NCI-H146 (cell line): ENCODE measurements around the gene CABP5.
"Not testable (repeated sequence)": the region's sequence is repeated elsewhere in the genome, so short reads cannot be mapped to it uniquely, and the experiment has no call there.

Source experiments
- DNase-seq: peaks from one replicate; lab custom pipeline; 2025; lab: John Stamatoyannopoulos, UW

CABP5 gene

GRCh38 chr19:48043675-48044258, at the start of gene CABP5:
CABP5 (minus strand) TSS chr19:48044079; CDS start chr19:48043922, 157 bp downstream.
- DNase-seq: no peak

GRCh38 chr19:48091111-48091718, 47.3 kb upstream of the CABP5 start:
- not testable (repeated sequence) for DNase-seq

- no peak for DNase-seq
Measured at GRCh38 chr19:48090281-48090802, 46.5 kb upstream of the CABP5 start.

- DNase-seq: not testable (repeated sequence)
Measured at GRCh38 chr19:48088991-48089390, 45.1 kb upstream of the CABP5 start.

GRCh38 chr19:48085904-48086864, 42.3 kb upstream of the CABP5 start:
- DNase-seq: no peak

- DNase-seq: no peak
Measured at GRCh38 chr19:48085076-48085475, 41.2 kb upstream of the CABP5 start.

GRCh38 chr19:48081106-48081505, 37.2 kb upstream of the CABP5 start:
- DNase-seq: no peak

- DNase-seq: not testable (repeated sequence)
Measured at GRCh38 chr19:48070177-48070769, 26.4 kb upstream of the CABP5 start.

GRCh38 chr19:48069435-48069834, 25.6 kb upstream of the CABP5 start:
- no peak for DNase-seq

GRCh38 chr19:48064509-48064908, 20.6 kb upstream of the CABP5 start:
- no peak for DNase-seq

- DNase-seq: peak; percentile 12
Measured at GRCh38 chr19:48061401-48062344, 17.8 kb upstream of the CABP5 start.

GRCh38 chr19:48060381-48060780, 16.5 kb upstream of the CABP5 start:
- no peak for DNase-seq

- no peak for DNase-seq
Measured at GRCh38 chr19:48059331-48059730, 15.5 kb upstream of the CABP5 start.

GRCh38 chr19:48053856-48054255, 10.0 kb upstream of the CABP5 start:
- no peak for DNase-seq

- no peak for DNase-seq
Measured at GRCh38 chr19:48053076-48053475, 9.2 kb upstream of the CABP5 start.

- no peak for DNase-seq
Measured at GRCh38 chr19:48051335-48052033, 7.6 kb upstream of the CABP5 start.

- DNase-seq: no peak
Measured at GRCh38 chr19:48044561-48044960, 682 bp upstream of the CABP5 start.

GRCh38 chr19:48041877-48042580, 1.9 kb downstream of the CABP5 start:
- DNase-seq: no peak

GRCh38 chr19:48036765-48037164, 7.1 kb downstream of the CABP5 start:
- no peak for DNase-seq

- DNase-seq: no peak
Measured at GRCh38 chr19:48033604-48034003, 10.3 kb downstream of the CABP5 start.
